Uterus (tissue), 4 donors: Measurements from ENCODE around the gene MAP3K3. TPM values are rescaled to one million over a fixed set of nuclear protein-coding genes. Genes with fewer than 3 reads are reported as not detected.

Experiments
- DNase-seq, 2 donors: peaks; one replicate each; pipeline ENCODE4 v3.0.0-alpha.2; 2019 to 2020
- H3K27ac ChIP-seq, 2 donors: fragments of 200-600 bp; sonication (generic); 1 replicate in 1 of 2; 2 replicates in 1 of 2; pipeline ENCODE4 v1.5.1; 2016 to 2018
- H3K27me3 ChIP-seq, 2 donors: fragments of 200-600 bp; sonication (generic); one replicate each; pipeline ENCODE4 v1.5.1; 2018 to 2019; ENCODE audit warnings: control low read depth in 1 of 2
- H3K36me3 ChIP-seq, 2 donors: fragments of 200-600 bp; sonication (generic); one replicate each; pipeline ENCODE4 v1.5.1; 2019; ENCODE audit warnings: control low read depth in 1 of 2
- H3K4me1 ChIP-seq, 2 donors: fragments of 200-600 bp; sonication (generic); one replicate each; pipeline ENCODE4 v1.5.1; 2018 to 2019; ENCODE audit warnings: control low read depth in 1 of 2
- H3K4me3 ChIP-seq, 2 donors: fragments of 200-600 bp; sonication (generic); 1 replicate in 1 of 2; 2 replicates in 1 of 2; pipeline ENCODE4 v1.5.1; 2018 to 2019; ENCODE audit warnings: mild to moderate bottlenecking in 1 of 2
- H3K9me3 ChIP-seq, 2 donors: fragments of 200-600 bp; sonication (generic); one replicate each; pipeline ENCODE4 v1.5.1; 2019; ENCODE audit warnings: control low read depth in 1 of 2
- CTCF ChIP-seq, 4 experiments: fragments of 200-600 bp in 2 of 4; fragments of 450-650 bp in 2 of 4; sonication (generic) in 2 of 4; IDR thresholded peaks; one replicate each; pipeline ENCODE4 v1.5.1; 2016 to 2019; ENCODE audit warnings: antibody characterized with exemption in 4 of 4, mild to moderate bottlenecking in 2 of 4, moderate library complexity in 1 of 4
- POLR2A ChIP-seq, 2 donors: fragments of 450-650 bp; IDR thresholded peaks; one replicate each; pipeline ENCODE4 v1.6.1; 2016; ENCODE audit warnings: antibody characterized with exemption in 2 of 2, mild to moderate bottlenecking in 1 of 2, moderate library complexity in 1 of 2
- intact Hi-C: fragments of 100-400 bp; cut with DNase I; formaldehyde crosslinking; loops from one replicate; pipeline ENCODE4 v1.15.1; 2023; ENCODE audit warnings: low total_unique reads
- total RNA-seq, 4 donors: library from RNA; depleted of rRNA in 3 of 4; stranded (reverse); fragments of >200 nt in 3 of 4; gene quantifications; one replicate each; pipeline versions ENCODE4 v1.1.0 to v1.2.4, GENCODE V29; 2014 to 2023
- donor health status: DM: yes; HTN: yes; CAD: no.

MAP3K3 gene
- total RNA-seq, 4 donors from 2014 or later, result 31.5 to 63.0 (median 56.3) TPM

- H3K4me1 ChIP-seq, result no peaks in the 10 kb centered on the region
Measured at GRCh38 chr17:63641692-63642448, 19.7 kb downstream of the MAP3K3 start.

GRCh38 chr17:63644846-63645245 lies 22.6 kb downstream of the MAP3K3 start:
- no peaks in the 10 kb centered on the region for H3K9me3 ChIP-seq
- no peak overlapping the region for H3K27ac ChIP-seq
- no peak for TF ChIP-seq CTCF (IDR thresholded peaks at IDR 0.05)
- TF ChIP-seq POLR2A (IDR thresholded peaks at IDR 0.05), result no peak
- H3K4me1 ChIP-seq, result no peaks in the 10 kb centered on the region
- H3K4me3 ChIP-seq, result no peak overlapping the region
- no peaks in the 10 kb centered on the region for H3K36me3 ChIP-seq
- intact Hi-C loops, result no loop called here
- DNase-seq, result no peak
- no peaks in the 10 kb centered on the region for H3K27me3 ChIP-seq

More at GRCh38 chr17:63641692-63642448, 19.7 kb downstream of the MAP3K3 start:
- H3K36me3 ChIP-seq, result no peaks in the 10 kb centered on the region
- no peaks in the 10 kb centered on the region for H3K27me3 ChIP-seq
- H3K27ac ChIP-seq, result no peak overlapping the region
- no peak for TF ChIP-seq POLR2A (IDR thresholded peaks at IDR 0.05)
- no peak for TF ChIP-seq CTCF (IDR thresholded peaks at IDR 0.05)
- intact Hi-C loops, result no loop called here
- DNase-seq, result no peak
- no peak overlapping the region for H3K4me3 ChIP-seq
- H3K9me3 ChIP-seq, result no peaks in the 10 kb centered on the region

- DNase-seq, result no peak
- Histone ChIP-seq H3K27me3 (no peaks in the 10 kb centered on the region), H3K36me3 (no peaks in the 10 kb centered on the region), H3K27ac (no peak overlapping the region), H3K9me3 (no peaks in the 10 kb centered on the region), H3K4me3 (no peak overlapping the region), H3K4me1 (no peaks in the 10 kb centered on the region)
- no peak for TF ChIP-seq CTCF (IDR thresholded peaks at IDR 0.05)
- TF ChIP-seq POLR2A (IDR thresholded peaks at IDR 0.05), result no peak
- intact Hi-C loops, result no loop called here
Measured at GRCh38 chr17:63645775-63646487, 23.7 kb downstream of the MAP3K3 start.

- H3K4me3 ChIP-seq, result no peak overlapping the region
- no peaks in the 10 kb centered on the region for H3K27me3 ChIP-seq
- no peak for DNase-seq
- H3K9me3 ChIP-seq, result no peaks in the 10 kb centered on the region
- no peaks in the 10 kb centered on the region for H3K36me3 ChIP-seq
- no peaks in the 10 kb centered on the region for H3K4me1 ChIP-seq
- no peak overlapping the region for H3K27ac ChIP-seq
- intact Hi-C loops, result no loop called here
- no peak for TF ChIP-seq CTCF (IDR thresholded peaks at IDR 0.05)
Measured at GRCh38 chr17:63646488-63646806, 24.2 kb downstream of the MAP3K3 start.

GRCh38 chr17:63647065-63647725 lies 25.0 kb downstream of the MAP3K3 start:
- H3K4me3 ChIP-seq, result no peak overlapping the region
- DNase-seq, result no peak
- intact Hi-C loops, result no loop called here
- H3K9me3 ChIP-seq, result no peaks in the 10 kb centered on the region
- TF ChIP-seq POLR2A (IDR thresholded peaks at IDR 0.05) (no peak), CTCF (IDR thresholded peaks at IDR 0.05) (no peak)
- H3K27me3 ChIP-seq, result no peaks in the 10 kb centered on the region
- no peaks in the 10 kb centered on the region for H3K36me3 ChIP-seq
- H3K27ac ChIP-seq, result no peak overlapping the region
- no peaks in the 10 kb centered on the region for H3K4me1 ChIP-seq
